ENCODE results near the gene PCBP3. TPM values are rescaled to one million over a fixed set of nuclear protein-coding genes. Genes with fewer than 3 reads are reported as not detected.
"Not testable (repeated sequence)": the region's sequence is repeated elsewhere in the genome, so short reads cannot be mapped to it uniquely, and the experiment has no call there.

Gene PCBP3
- polyA plus RNA-seq, 1 donor from 2014 or later = 1.7 TPM

- Histone ChIP-seq H2AFZ (ENCODE audit: low read depth, low read length) (no peak overlapping the region), H3K36me3 (ENCODE audit: insufficient read depth, low read length) (no peaks in the 10 kb centered on the region)
Measured at GRCh38 chr21:45959779-45960390, 316.4 kb downstream of the PCBP3 start.

GRCh38 chr21:45961408-45961807 lies 317.9 kb downstream of the PCBP3 start:
- not testable (repeated sequence) for H3K9me2 ChIP-seq (ENCODE audit: insufficient read depth, low read length); H3K36me3 ChIP-seq (ENCODE audit: insufficient read depth, low read length); H3K4me2 ChIP-seq (ENCODE audit: low read length); H3K4me3 ChIP-seq (ENCODE audit: low read length); H3K27me3 ChIP-seq (ENCODE audit: insufficient read depth, low read depth, low read length); H3K9ac ChIP-seq (ENCODE audit: low read length); H4K20me1 ChIP-seq (ENCODE audit: insufficient read depth); H2AFZ ChIP-seq (ENCODE audit: low read depth, low read length); H3F3A ChIP-seq (ENCODE audit: insufficient read depth, low read length, poor library complexity, severe bottlenecking); H3K27ac ChIP-seq (ENCODE audit: low read length); H3K79me2 ChIP-seq (replicated peaks; ENCODE audit: insufficient read depth, low read length); H3K9me3 ChIP-seq (ENCODE audit: low read length)

More at GRCh38 chr21:45959779-45960390, 316.4 kb downstream of the PCBP3 start:
- Histone ChIP-seq H3K27me3 (ENCODE audit: insufficient read depth, low read depth, low read length) (no peaks in the 10 kb centered on the region), H3K4me2 (ENCODE audit: low read length) (no peak overlapping the region), H3K4me3 (ENCODE audit: low read length) (no peak overlapping the region), H3K27ac (ENCODE audit: low read length) (no peak overlapping the region), H3K9me3 (ENCODE audit: low read length) (peaks cover 3% of the 10 kb centered on the region), H3K79me2 (replicated peaks; ENCODE audit: insufficient read depth, low read length) (no peaks in the 10 kb centered on the region), H3K9me2 (ENCODE audit: insufficient read depth, low read length) (no peaks in the 10 kb centered on the region), H3K9ac (ENCODE audit: low read length) (no peak overlapping the region), H4K20me1 (ENCODE audit: insufficient read depth) (no peaks in the 10 kb centered on the region), H3F3A (ENCODE audit: insufficient read depth, low read length, poor library complexity, severe bottlenecking) (no peaks in the 10 kb centered on the region)
- TF ChIP-seq EP300 (conservative IDR thresholded peaks at IDR 0.05; ENCODE audit: poor library complexity, severe bottlenecking) (no peak), MXI1 (conservative IDR thresholded peaks at IDR 0.05; ENCODE audit: poor library complexity, severe bottlenecking) (no peak), TAF1 (IDR thresholded peaks at IDR 0.05; ENCODE audit: low read depth) (no peak), POLR2AphosphoS5 (IDR thresholded peaks at IDR 0.05) (no peak), EZH2 (IDR thresholded peaks at IDR 0.05; ENCODE audit: borderline replicate concordance, insufficient read depth, low read length, poor library complexity, severe bottlenecking) (no peak), RAD21 (conservative IDR thresholded peaks at IDR 0.05) (no peak), SMC3 (conservative IDR thresholded peaks at IDR 0.05; ENCODE audit: poor library complexity) (no peak)
- TF ChIP-seq, protein P1, sequence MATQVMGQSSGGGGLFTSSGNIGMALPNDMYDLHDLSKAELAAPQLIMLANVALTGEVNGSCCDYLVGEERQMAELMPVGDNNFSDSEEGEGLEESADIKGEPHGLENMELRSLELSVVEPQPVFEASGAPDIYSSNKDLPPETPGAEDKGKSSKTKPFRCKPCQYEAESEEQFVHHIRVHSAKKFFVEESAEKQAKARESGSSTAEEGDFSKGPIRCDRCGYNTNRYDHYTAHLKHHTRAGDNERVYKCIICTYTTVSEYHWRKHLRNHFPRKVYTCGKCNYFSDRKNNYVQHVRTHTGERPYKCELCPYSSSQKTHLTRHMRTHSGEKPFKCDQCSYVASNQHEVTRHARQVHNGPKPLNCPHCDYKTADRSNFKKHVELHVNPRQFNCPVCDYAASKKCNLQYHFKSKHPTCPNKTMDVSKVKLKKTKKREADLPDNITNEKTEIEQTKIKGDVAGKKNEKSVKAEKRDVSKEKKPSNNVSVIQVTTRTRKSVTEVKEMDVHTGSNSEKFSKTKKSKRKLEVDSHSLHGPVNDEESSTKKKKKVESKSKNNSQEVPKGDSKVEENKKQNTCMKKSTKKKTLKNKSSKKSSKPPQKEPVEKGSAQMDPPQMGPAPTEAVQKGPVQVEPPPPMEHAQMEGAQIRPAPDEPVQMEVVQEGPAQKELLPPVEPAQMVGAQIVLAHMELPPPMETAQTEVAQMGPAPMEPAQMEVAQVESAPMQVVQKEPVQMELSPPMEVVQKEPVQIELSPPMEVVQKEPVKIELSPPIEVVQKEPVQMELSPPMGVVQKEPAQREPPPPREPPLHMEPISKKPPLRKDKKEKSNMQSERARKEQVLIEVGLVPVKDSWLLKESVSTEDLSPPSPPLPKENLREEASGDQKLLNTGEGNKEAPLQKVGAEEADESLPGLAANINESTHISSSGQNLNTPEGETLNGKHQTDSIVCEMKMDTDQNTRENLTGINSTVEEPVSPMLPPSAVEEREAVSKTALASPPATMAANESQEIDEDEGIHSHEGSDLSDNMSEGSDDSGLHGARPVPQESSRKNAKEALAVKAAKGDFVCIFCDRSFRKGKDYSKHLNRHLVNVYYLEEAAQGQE (IDR thresholded peaks at IDR 0.05; ENCODE audit: borderline replicate concordance) = no peak
- TF ChIP-seq, protein P2, sequence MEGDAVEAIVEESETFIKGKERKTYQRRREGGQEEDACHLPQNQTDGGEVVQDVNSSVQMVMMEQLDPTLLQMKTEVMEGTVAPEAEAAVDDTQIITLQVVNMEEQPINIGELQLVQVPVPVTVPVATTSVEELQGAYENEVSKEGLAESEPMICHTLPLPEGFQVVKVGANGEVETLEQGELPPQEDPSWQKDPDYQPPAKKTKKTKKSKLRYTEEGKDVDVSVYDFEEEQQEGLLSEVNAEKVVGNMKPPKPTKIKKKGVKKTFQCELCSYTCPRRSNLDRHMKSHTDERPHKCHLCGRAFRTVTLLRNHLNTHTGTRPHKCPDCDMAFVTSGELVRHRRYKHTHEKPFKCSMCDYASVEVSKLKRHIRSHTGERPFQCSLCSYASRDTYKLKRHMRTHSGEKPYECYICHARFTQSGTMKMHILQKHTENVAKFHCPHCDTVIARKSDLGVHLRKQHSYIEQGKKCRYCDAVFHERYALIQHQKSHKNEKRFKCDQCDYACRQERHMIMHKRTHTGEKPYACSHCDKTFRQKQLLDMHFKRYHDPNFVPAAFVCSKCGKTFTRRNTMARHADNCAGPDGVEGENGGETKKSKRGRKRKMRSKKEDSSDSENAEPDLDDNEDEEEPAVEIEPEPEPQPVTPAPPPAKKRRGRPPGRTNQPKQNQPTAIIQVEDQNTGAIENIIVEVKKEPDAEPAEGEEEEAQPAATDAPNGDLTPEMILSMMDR (IDR thresholded peaks at IDR 0.05; ENCODE audit: poor library complexity, severe bottlenecking) = no peak

Data from neural cell (in vitro differentiated cells).